ENCODE results near the gene SRPRB.

Gene SRPRB

GRCh38 chr3:133862161-133862560, 56.5 kb downstream of the SRPRB start:
- no peak overlapping the region for H3K4me3 ChIP-seq (ENCODE audit: low read depth, low read length)
- TF ChIP-seq CTCF (IDR thresholded peaks at IDR 0.05; ENCODE audit: low read depth, low read length, missing control alignments): no peak
- no peak for DNase-seq (ENCODE audit: low read depth)
- in situ Hi-C loops (cut with HindIII; ENCODE audit: low sequenced_read_pairs): no loop called here

DNA sequence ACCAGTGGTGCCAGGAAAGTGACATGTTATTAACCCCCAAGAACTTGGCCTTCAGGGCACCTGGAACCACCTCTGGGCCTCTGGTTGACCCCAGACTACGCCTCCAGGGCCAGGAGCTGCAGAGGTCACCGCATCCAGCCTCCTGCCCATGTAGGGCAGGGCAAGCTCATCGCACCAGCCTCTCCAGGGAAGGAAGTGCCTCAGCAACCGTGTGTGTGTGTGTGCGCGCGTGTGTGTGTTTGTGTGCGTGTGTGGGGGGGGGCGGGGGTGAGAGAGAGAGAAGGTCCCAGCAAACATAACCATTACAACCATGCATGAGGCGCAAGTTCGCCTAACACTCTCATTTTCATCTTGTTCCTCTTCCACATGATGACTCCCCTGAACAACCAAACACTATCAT, 58.3 kb downstream of the SRPRB start:
- in situ Hi-C loops (cut with HindIII; ENCODE audit: low sequenced_read_pairs): no loop called here
- TF ChIP-seq CTCF (IDR thresholded peaks at IDR 0.05; ENCODE audit: low read depth, low read length, missing control alignments): no peak
- no peak overlapping the region for H3K4me3 ChIP-seq (ENCODE audit: low read depth, low read length)
- DNase-seq (ENCODE audit: low read depth): no peak

DNA sequence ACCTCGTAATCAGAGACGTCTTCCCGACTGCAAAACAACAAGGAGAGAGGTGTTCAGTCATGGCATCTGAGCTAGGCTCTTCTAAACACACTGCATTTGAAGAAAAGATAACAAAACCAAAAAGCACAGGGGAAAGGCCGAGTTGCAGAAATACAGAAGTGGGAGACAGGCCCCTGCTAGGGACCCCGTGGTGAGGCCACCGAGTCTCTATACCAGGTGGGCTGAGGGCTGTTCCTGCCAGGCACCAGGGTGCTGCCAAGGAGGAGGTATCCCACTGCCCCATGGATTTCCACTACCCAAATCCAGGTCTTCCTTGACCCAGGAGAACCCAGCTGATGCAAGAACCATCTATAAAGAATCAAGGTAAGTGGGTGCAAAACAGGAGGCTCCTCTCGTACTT, 59.0 kb downstream of the SRPRB start:
- no peak overlapping the region for H3K4me3 ChIP-seq (ENCODE audit: low read depth, low read length)
- TF ChIP-seq CTCF (IDR thresholded peaks at IDR 0.05; ENCODE audit: low read depth, low read length, missing control alignments): no peak
- in situ Hi-C loops (cut with HindIII; ENCODE audit: low sequenced_read_pairs): no loop called here
- DNase-seq (ENCODE audit: low read depth): no peak

- in situ Hi-C loops (cut with HindIII; ENCODE audit: low sequenced_read_pairs): no loop called here
- TF ChIP-seq CTCF (IDR thresholded peaks at IDR 0.05; ENCODE audit: low read depth, low read length, missing control alignments): peak; percentile 9
- no peak overlapping the region for H3K4me3 ChIP-seq (ENCODE audit: low read depth, low read length)
- DNase-seq (ENCODE audit: low read depth): no peak
These were observed 59.7 kb downstream of the SRPRB start for GRCh38 chr3:133865136-133865855.

GRCh38 chr3:133866141-133866540, 60.5 kb downstream of the SRPRB start:
- H3K4me3 ChIP-seq (ENCODE audit: low read depth, low read length): no peak overlapping the region
- no peak for TF ChIP-seq CTCF (IDR thresholded peaks at IDR 0.05; ENCODE audit: low read depth, low read length, missing control alignments)
- no peak for DNase-seq (ENCODE audit: low read depth)
- in situ Hi-C loops (cut with HindIII; ENCODE audit: low sequenced_read_pairs): no loop called here

DNA sequence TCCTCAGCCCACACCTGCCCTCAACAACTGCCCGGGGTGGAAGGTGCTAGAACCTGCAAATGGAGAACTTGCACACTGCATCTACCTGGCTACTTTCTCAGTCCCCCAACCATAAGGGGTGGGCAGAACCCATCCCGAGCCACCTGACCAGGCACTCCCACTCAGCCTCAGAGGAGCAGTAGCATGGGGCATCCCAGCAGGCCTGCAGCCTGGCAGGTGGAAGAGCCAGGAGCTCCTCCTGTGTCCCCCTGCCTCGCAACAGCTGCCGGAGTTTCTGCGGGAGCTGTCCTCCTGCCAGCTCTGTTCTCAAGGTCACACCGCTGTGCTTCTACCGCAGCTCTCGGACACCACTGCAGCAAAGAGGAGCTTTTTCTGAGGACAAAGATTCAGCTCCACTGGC, 62.6 kb downstream of the SRPRB start:
- TF ChIP-seq CTCF (IDR thresholded peaks at IDR 0.05; ENCODE audit: low read depth, low read length, missing control alignments): no peak
- DNase-seq (ENCODE audit: low read depth): no peak
- H3K4me3 ChIP-seq (ENCODE audit: low read depth, low read length): no peak overlapping the region
- in situ Hi-C loops (cut with HindIII; ENCODE audit: low sequenced_read_pairs): no loop called here

All from astrocyte of the cerebellum (primary cell).